Sigmoid colon (tissue), 3 donors: ENCODE results near the gene RAD51C.

Experiments
- CTCF ChIP-seq, 4 experiments: fragments of 450-650 bp in 3 of 4; fragments of 200-600 bp in 1 of 4; IDR thresholded peaks; one replicate each; pipeline ENCODE4 v1.5.1; 2016 to 2019; ENCODE audit warnings: antibody characterized with exemption in 4 of 4, mild to moderate bottlenecking in 3 of 4, moderate library complexity in 2 of 4
- POLR2A ChIP-seq, 2 donors: fragments of 450-650 bp; IDR thresholded peaks; one replicate each; pipeline ENCODE4 v1.6.1; 2016; ENCODE audit warnings: antibody characterized with exemption in 2 of 2, mild to moderate bottlenecking in 2 of 2, moderate library complexity in 2 of 2

DNA sequence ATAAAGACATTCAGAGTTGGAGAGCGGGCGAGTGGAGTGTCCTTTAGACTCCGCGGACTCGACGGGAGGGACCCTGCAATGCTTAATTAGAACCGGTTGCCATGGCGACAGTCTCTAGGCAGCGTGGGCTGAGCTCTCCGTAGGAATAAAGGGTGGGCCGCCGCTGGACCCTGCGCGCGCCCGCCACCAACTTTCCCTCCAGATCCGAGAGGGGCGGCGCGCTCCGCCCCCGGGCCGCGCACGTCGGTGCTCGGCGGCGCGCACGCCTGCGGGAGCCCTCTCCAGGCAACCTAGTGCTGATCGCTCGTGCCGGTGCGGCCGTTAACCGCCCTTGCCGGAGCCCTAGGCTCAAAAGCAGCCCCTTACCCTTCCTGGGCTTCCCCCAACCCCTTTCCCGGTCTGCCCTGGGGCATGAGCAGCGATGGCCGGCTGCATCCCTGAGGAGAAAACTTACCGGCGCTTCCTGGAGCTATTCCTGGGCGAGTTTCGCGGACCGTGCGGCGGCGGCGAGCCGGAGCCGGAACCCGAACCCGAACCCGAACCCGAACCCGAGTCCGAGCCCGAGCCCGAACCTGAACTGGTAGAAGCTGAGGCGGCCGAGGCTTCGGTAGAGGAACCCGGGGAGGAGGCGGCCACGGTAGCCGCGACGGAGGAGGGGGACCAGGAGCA is 63.3 kb downstream of the RAD51C start, which contains the start of gene PPM1E:
- TF ChIP-seq CTCF (IDR thresholded peaks at IDR 0.05) = no peak
- no peak for TF ChIP-seq POLR2A (IDR thresholded peaks at IDR 0.05)
